K562 (cell line): ENCODE data around the gene PSMC3IP. TPM values are rescaled to one million over a fixed set of nuclear protein-coding genes. Genes with fewer than 3 reads are reported as not detected.

ENCODE experiments used
- CREM ChIP-seq: IDR thresholded peaks from 2 replicates; pipeline ENCODE4 v1.6.1; 2014; ENCODE audit warnings: antibody characterized with exemption, low read depth
- CTBP1 ChIP-seq: fragments of 450-650 bp; IDR thresholded peaks from 2 replicates; pipeline ENCODE4 v1.6.1; 2016; ENCODE audit warnings: borderline replicate concordance
- EGR1 ChIP-seq: fragments of 450-650 bp; conservative IDR thresholded peaks from 2 replicates; pipeline ENCODE4 v1.6.1; 2017; ENCODE audit warnings: mild to moderate bottlenecking
- ETV1 ChIP-seq: fragments of 450-650 bp; conservative IDR thresholded peaks from 2 replicates; pipeline ENCODE4 v1.6.1; 2016; ENCODE audit warnings: missing genetic modification characterization, control low read depth, low read depth, missing compliant biosample characterization
- HDAC1 ChIP-seq, 2 experiments: fragments of 450-650 bp; IDR thresholded peaks; 2 replicates each; pipeline ENCODE4 v1.6.1; 2016 to 2017; ENCODE audit warnings: inconsistent platforms in 1 of 2, mild to moderate bottlenecking in 1 of 2, moderate library complexity in 1 of 2
- HDAC2 ChIP-seq: fragments of 450-650 bp; IDR thresholded peaks from 2 replicates; pipeline ENCODE4 v1.6.1; 2016; ENCODE audit warnings: mild to moderate bottlenecking
- JUN ChIP-seq, 2 experiments: sonication (generic) in 1 of 2; formaldehyde crosslinking in 1 of 2; IDR thresholded peaks; 2 replicates each; pipeline versions ENCODE4 v1.6.1 to v1.8.0; 2012 to 2022; ENCODE audit warnings: borderline replicate concordance in 2 of 2, mild to moderate bottlenecking in 2 of 2, improper control_type of control experiment in 1 of 2, low read depth in 1 of 2, low read length in 1 of 2, missing genetic modification reagents in 1 of 2
- L3MBTL2 ChIP-seq: fragments of 450-650 bp; IDR thresholded peaks from 2 replicates; pipeline ENCODE4 v1.6.1; 2016; ENCODE audit warnings: mild to moderate bottlenecking, moderate library complexity
- PKNOX1 ChIP-seq: fragments of 450-650 bp; IDR thresholded peaks from 2 replicates; pipeline ENCODE4 v1.6.1; 2016
- POLR2A ChIP-seq: fragments of 450-650 bp; conservative IDR thresholded peaks from 2 replicates; pipeline ENCODE4 v1.6.1; 2016
- RB1 ChIP-seq: fragments of 450-650 bp; IDR thresholded peaks from 2 replicates; pipeline ENCODE4 v1.6.1; 2017; ENCODE audit warnings: low read depth, mild to moderate bottlenecking
- RBBP5 ChIP-seq: fragments of 200-600 bp; sonication (generic); IDR thresholded peaks from 2 replicates; pipeline ENCODE4 v1.6.1; 2012; ENCODE audit warnings: borderline replicate concordance, mild to moderate bottlenecking, low read length, control low read depth, inconsistent platforms; ENCODE audit not compliant: insufficient read depth, poor library complexity, severe bottlenecking
- SREBF1 ChIP-seq: fragments of 150-350 bp; IDR thresholded peaks from 2 replicates; pipeline ENCODE4 v1.6.1; 2014; ENCODE audit warnings: antibody characterized with exemption, low read depth, low read length, borderline replicate concordance
- SRSF9 ChIP-seq: fragments of 200-400 bp; formaldehyde crosslinking; IDR thresholded peaks from 2 replicates; pipeline ENCODE4 v1.6.1; 2017; ENCODE audit warnings: low read depth, low read length, borderline replicate concordance
- TCF7 ChIP-seq: sonication (generic); IDR thresholded peaks from 2 replicates; pipeline ENCODE4 v1.6.1; 2016; ENCODE audit warnings: antibody characterized with exemption, borderline replicate concordance
- YY1 ChIP-seq, 3 experiments: IDR thresholded peaks; 2 replicates each; pipeline ENCODE4 v1.6.1; 2011; ENCODE audit warnings: low read length in 2 of 3, mild to moderate bottlenecking in 2 of 3, moderate library complexity in 2 of 3, borderline replicate concordance in 1 of 3, control low read depth in 1 of 3, low read depth in 1 of 3; ENCODE audit not compliant: insufficient read depth in 3 of 3, insufficient replicate concordance in 2 of 3, control insufficient read depth in 1 of 3, insufficient read length in 1 of 3; ENCODE audit errors: extremely low read depth in 1 of 3
- ZNF175 ChIP-seq: fragments of 200-800 bp; sonication (Bioruptor generic); IDR thresholded peaks from 2 replicates; pipeline ENCODE4 v1.6.1; 2016; ENCODE audit warnings: low read depth, mild to moderate bottlenecking, missing genetic modification characterization, missing compliant biosample characterization
- ZNF24 ChIP-seq: fragments of 450-650 bp; IDR thresholded peaks from 2 replicates; pipeline ENCODE4 v1.6.1; 2016
- ZNF717 ChIP-seq: fragments of 250-450 bp; sonication (Bioruptor Pico); IDR thresholded peaks from 2 replicates; pipeline ENCODE4 v1.5.0; 2021
- ZNF785 ChIP-seq: fragments of 250-450 bp; sonication (Bioruptor Pico); IDR thresholded peaks from 2 replicates; pipeline ENCODE4 v1.4.0; 2020; ENCODE audit warnings: mild to moderate bottlenecking
- polyA plus RNA-seq, 8 experiments: library from polyadenylated mRNA; depleted of rRNA in 4 of 8; stranded (reverse) in 5 of 8; unstranded in 3 of 8; fragments of >200 nt; fragmentation: Nextera tagmentation in 2 of 8; fragmentation: Illumina TruSeq in 1 of 8; extraction: Ambion mirVana in 2 of 8; extraction: Trizol in 1 of 8; gene quantifications; 2 replicates each; pipeline versions ENCODE4 v1.2.1 to v1.2.3, GENCODE V29; 2011 to 2014; ENCODE audit warnings: inconsistent platforms in 1 of 8, missing spikeins in 1 of 8
- total RNA-seq, 7 experiments: library from RNA; depleted of rRNA in 6 of 7; stranded (reverse); fragments of >200 nt in 6 of 7; fragmentation: Illumina TruSeq in 2 of 7; extraction: Trizol in 2 of 7; gene quantifications; 2 replicates each; pipeline versions ENCODE4 v1.2.1 to v1.2.3, GENCODE V29; 2011 to 2021; ENCODE audit warnings: low replicate concordance in 1 of 7
- TF ChIP-seq, protein P1 (sequence below): sonication (generic); formaldehyde crosslinking; IDR thresholded peaks from 2 replicates; pipeline ENCODE4 v1.8.0; 2022; ENCODE audit warnings: mild to moderate bottlenecking, missing genetic modification reagents
- TF ChIP-seq, protein P2 (sequence below): fragments of 450-650 bp; IDR thresholded peaks from 2 replicates; pipeline ENCODE4 v1.6.1; 2016; ENCODE audit warnings: antibody characterized with exemption

Gene PSMC3IP
- total and polyA plus RNA-seq, 9 of the 15 experiments (the other 6 are each of a cell fraction or from before 2014, with no cell fraction given), result 13.8 to 65.6 (median 32.8) TPM

DNA sequence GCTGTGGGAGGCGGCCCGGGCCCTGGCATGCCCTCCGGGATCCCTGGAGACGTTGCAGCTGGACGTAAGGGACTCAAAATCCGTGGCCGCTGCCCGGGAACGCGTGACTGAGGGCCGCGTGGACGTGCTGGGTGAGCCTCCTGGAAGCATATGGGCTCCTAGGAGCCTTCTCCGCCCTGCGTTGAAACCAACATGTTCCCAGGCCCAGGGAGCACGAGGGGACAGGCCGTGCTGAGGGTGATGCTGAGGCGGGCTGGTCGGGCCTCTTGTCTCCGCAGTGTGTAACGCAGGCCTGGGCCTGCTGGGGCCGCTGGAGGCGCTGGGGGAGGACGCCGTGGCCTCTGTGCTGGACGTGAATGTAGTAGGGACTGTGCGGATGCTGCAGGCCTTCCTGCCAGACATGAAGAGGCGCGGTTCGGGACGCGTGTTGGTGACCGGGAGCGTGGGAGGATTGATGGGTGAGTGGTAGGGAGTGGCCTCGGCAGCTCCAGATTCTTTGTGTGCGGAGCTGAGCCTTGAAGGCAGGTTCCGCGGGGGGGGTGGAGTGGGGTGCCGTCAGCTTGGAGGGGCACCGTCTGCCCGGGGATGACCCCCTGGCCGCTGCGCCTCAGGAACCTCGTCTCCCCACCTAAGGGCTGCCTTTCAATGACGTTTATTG lies 24.2 kb downstream of the PSMC3IP start (continued):
- TF ChIP-seq EGR1 (peak; percentile 97), HDAC1 (IDR thresholded peaks at IDR 0.05) (peak in 1 of 2 experiments; percentile 89; a peak in 2 of 4 replicates), TCF7 (no peak), SRSF9 (no peak), HDAC2 (peak; percentile 52), ZNF717 (CRISPR knock-in tag) (no peak), SREBF1 (no peak), RBBP5 (no peak), JUN (IDR thresholded peaks at IDR 0.05; ENCODE audit: borderline replicate concordance, low read depth, low read length) (peak; percentile 16; the same call in 1 of the 2 replicates), JUN (CRISPR knock-in tag; IDR thresholded peaks at IDR 0.05; ENCODE audit: borderline replicate concordance) (no peak), RB1 (peak; percentile 49; the same call in 1 of the 2 replicates), CREM (peak; percentile 88), YY1 (IDR thresholded peaks at IDR 0.05; ENCODE audit: borderline replicate concordance in 1 of 3, control insufficient read depth in 1 of 3, extremely low read depth in 1 of 3, insufficient read depth in 3 of 3, insufficient read length in 1 of 3, insufficient replicate concordance in 2 of 3, low read depth in 1 of 3, low read length in 2 of 3) (peak in 2 of 3 experiments; percentile 43 to 48), L3MBTL2 (peak; percentile 68; the same call in 1 of the 2 replicates), POLR2A (peak; percentile 46; the same call in 1 of the 2 replicates), CTBP1 (peak; percentile 83), ZNF24 (0 out of 2 replicates have a peak, but pooled peaks have one; percentile 16), ETV1 (tag) (0 out of 2 replicates have a peak, but pooled peaks have one; percentile 34), PKNOX1 (peak; percentile 85), ZNF785 (no peak), ZNF175 (CRISPR knock-in tag) (no peak)
- TF ChIP-seq, protein P1, sequence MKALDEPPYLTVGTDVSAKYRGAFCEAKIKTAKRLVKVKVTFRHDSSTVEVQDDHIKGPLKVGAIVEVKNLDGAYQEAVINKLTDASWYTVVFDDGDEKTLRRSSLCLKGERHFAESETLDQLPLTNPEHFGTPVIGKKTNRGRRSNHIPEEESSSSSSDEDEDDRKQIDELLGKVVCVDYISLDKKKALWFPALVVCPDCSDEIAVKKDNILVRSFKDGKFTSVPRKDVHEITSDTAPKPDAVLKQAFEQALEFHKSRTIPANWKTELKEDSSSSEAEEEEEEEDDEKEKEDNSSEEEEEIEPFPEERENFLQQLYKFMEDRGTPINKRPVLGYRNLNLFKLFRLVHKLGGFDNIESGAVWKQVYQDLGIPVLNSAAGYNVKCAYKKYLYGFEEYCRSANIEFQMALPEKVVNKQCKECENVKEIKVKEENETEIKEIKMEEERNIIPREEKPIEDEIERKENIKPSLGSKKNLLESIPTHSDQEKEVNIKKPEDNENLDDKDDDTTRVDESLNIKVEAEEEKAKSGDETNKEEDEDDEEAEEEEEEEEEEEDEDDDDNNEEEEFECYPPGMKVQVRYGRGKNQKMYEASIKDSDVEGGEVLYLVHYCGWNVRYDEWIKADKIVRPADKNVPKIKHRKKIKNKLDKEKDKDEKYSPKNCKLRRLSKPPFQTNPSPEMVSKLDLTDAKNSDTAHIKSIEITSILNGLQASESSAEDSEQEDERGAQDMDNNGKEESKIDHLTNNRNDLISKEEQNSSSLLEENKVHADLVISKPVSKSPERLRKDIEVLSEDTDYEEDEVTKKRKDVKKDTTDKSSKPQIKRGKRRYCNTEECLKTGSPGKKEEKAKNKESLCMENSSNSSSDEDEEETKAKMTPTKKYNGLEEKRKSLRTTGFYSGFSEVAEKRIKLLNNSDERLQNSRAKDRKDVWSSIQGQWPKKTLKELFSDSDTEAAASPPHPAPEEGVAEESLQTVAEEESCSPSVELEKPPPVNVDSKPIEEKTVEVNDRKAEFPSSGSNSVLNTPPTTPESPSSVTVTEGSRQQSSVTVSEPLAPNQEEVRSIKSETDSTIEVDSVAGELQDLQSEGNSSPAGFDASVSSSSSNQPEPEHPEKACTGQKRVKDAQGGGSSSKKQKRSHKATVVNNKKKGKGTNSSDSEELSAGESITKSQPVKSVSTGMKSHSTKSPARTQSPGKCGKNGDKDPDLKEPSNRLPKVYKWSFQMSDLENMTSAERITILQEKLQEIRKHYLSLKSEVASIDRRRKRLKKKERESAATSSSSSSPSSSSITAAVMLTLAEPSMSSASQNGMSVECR (CRISPR knock-in tag), result peak; percentile 83
- TF ChIP-seq, protein P2, sequence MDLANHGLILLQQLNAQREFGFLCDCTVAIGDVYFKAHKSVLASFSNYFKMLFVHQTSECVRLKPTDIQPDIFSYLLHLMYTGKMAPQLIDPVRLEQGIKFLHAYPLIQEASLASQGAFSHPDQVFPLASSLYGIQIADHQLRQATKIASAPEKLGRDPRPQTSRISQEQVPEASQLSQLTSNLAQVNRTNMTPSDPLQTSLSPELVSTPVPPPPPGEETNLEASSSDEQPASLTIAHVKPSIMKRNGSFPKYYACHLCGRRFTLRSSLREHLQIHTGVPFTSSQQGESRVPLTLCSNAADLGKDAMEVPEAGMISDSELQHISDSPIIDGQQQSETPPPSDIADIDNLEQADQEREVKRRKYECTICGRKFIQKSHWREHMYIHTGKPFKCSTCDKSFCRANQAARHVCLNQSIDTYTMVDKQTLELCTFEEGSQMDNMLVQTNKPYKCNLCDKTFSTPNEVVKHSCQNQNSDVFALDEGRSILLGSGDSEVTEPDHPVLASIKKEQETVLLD, result peak; percentile 69; the same call in 1 of the 2 replicates
